ENCODE data around the gene ESPN. TPM values are rescaled to one million over a fixed set of nuclear protein-coding genes. Genes with fewer than 3 reads are reported as not detected.

Gene ESPN
- total RNA-seq, 1 experiment from 2014 or later: not detected

DNA sequence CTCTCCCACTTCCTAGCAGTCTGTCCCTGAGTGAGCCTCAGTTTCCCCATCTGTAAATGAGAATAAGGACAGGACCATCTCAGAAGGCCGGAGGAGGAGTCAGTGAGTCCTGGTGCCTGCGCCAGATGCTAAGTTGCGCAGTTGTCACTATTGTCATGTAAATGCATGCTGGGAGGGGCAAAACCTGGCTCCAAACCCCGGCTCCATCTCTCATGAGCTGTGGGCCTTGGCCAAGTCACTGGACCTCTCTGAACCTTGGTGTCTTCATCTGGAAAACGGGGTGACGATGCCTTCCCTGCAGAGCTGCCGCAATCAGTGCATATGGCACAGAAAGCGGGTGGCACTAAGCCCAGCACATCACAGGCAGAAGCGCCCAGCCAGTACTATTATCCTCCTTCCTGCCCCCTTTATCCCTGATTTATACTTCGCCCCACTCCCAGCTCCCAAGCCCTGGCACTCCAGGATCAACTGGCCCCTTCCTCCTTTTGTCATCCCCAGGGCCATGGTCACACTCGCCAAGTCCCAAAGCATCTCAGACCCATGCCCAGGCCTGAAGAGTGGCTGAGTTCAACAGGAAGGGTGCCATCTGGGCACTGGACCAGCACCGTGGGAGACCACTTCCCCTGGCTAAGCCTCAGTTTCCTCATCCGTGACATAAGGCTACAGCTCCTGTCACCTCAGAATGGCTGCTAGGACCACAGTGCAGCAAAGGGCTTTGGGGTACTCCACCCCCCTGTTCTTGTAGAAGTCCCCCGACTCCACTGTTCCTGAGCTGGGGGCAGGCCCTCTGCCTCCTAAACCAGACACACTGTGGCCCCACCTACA lies 71.2 kb downstream of the ESPN start:
- DNase-seq (ENCODE audit: low read depth): no peak

DNA sequence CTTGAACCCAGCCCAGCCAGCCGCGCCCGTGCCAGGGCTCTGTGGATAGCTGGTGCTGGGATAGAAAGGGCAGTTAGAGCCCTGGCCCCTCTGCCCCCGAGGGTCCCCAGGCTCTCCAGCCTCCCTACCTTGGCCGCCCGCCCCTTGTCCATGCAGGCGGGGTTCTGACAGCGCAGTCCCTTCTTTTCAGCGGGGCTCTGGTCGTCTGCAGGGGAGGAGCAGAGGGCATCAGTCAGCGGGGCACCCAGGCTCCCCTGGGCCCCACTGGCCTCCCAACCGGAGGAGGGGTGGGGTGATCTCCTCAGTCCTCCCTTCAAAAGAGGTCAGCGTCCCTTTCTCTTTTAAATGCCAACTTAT lies 71.8 kb downstream of the ESPN start:
- no peak for DNase-seq (ENCODE audit: low read depth)

DNA sequence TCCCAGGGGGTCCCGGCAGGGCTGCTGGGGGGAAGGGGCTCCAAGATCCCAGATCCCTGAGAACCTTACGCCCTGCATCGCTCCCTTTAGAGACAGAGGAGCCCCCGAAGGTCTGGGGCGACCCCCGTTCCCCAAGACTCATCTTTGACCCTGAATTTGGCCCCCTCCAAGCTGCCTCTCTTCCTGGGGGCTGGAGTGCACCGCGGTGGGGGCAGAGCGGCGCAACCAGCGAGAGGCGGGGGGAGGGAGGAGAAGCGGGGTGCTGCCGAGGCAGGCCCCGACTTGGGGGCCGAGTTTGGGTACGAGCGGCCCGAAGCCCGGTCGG lies 72.3 kb downstream of the ESPN start:
- no peak for DNase-seq (ENCODE audit: low read depth)

- DNase-seq (ENCODE audit: low read depth): no peak
These were observed 72.8 kb downstream of the ESPN start for GRCh38 chr1:6497215-6497866.

DNA sequence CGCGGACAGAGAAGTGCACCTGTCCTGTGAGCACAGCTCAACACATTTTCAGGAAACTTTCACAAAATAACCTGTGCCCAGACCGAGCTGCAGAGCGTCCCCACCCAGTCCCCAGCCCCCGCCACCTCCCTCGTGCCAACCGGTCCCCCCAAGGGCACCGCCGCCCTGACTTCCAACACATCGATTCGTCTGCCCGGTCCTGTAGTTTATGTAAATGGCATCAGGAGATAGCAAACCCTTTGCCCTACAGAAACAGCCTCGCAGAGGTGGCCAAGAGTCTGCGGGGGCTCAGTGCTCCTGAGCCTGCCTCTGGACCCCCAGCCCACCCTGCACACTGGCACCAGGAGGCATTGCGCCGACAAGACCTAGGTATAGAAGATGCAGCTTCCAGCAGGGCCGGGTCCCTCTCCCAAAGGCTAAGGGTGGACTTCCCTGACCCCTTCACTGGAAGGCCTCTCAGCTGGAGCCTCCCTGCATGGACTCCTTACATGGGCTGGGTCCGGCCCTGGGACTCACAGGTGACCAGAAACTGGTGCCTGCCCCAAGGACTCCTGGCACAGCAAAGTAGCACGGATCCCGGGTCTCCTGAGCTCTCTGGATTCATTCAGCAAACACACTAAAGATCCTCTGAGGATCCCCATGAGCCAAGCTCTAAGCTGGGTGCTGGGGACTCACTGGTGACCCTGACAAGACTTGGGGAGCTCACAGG lies 73.4 kb downstream of the ESPN start:
- DNase-seq (ENCODE audit: low read depth): no peak

DNA sequence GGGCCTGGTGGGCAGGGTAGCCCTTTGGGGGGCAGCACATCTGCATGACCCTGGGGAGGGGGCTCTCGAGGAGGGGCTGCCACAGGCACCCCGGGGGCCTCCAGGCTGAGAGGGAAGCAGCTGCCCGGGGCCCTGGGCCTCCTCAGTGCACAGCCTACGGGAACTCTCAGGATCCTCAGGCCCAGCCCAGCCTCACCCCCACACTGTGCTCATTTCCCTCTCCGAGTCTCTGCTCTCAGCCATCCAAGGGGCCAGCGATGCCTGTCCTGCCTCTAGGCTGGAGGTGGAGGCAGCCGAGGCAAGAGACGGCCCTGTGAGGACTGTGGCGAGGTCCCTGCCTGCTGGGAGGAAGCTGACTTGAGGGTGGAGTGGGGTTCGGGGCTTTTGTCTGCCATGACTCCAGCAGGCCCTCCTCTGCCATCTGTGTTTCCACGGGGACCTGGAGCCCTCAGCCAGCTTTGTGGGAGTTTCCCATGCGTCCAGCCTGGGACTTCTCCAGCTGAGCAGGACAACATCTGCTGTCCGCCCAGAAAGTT lies 74.1 kb downstream of the ESPN start:
- no peak for DNase-seq (ENCODE audit: low read depth)

DNA sequence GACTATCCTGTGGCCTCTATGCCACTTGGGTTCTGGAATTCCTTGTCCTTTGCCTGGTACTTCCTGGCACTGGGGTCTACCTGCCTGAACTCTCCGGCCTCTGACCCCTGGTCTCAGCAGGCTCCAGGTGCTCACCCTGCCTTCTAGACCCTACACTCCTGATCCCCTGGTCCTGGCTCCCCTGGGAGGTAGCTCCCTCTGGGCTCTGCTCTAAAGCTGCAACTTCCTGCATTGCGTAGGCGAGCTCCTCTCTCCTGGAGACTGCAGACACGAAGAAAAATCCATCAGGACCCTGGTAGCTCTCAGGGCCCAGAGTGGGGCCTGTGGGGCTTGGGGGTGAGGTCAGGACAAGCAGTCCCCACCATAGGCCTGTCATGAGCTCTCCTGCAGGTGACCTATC lies 74.7 kb downstream of the ESPN start:
- DNase-seq (ENCODE audit: low read depth): no peak

- DNase-seq (ENCODE audit: low read depth): no peak
These were observed 76.1 kb downstream of the ESPN start for GRCh38 chr1:6500544-6501278.

GRCh38 chr1:6501279-6501813 lies 76.8 kb downstream of the ESPN start:
- DNase-seq (ENCODE audit: low read depth): no peak

- peak; percentile 79 for DNase-seq (ENCODE audit: low read depth)
These were observed 77.7 kb downstream of the ESPN start for GRCh38 chr1:6502000-6502891.

DNA sequence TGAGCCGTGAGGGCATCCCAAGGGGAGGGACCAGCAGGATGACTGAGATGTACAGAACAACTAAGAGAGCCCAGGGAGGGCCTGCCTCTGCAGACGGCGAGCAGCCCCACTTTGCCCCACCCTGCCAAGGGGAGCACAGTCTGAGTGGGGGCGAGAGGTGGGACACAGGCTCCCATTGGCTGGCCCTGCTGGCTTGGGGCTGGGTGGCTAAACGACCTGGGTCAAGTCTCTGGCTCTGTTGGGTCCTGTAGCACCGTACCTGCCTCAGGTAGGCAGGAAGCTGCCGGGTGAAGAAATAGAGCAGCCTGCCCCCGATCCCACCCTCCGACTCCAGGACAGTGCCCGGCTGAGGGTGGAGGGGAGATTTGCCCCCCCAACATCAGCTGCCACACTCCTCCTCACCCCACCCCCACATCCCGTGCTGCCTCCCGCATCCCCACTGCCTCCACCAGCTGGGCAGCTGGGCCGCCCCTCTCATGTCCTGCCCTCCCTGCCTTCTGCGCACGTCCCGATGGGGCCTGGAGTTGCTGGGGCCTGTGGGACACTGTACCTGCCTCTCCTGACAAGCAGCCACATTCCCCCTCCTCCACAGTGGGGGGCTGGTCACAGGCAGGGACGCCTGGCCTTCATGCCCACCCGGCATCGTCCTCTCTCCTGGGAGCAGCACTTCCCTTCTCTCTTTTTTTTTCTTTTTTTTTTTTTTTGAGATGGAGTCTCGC lies 79.5 kb downstream of the ESPN start:
- DNase-seq (ENCODE audit: low read depth): no peak

- DNase-seq (ENCODE audit: low read depth): no peak
These were observed 80.3 kb downstream of the ESPN start for GRCh38 chr1:6504887-6505286.

GRCh38 chr1:6505367-6506209 lies 81.0 kb downstream of the ESPN start:
- no peak for DNase-seq (ENCODE audit: low read depth)

DNA sequence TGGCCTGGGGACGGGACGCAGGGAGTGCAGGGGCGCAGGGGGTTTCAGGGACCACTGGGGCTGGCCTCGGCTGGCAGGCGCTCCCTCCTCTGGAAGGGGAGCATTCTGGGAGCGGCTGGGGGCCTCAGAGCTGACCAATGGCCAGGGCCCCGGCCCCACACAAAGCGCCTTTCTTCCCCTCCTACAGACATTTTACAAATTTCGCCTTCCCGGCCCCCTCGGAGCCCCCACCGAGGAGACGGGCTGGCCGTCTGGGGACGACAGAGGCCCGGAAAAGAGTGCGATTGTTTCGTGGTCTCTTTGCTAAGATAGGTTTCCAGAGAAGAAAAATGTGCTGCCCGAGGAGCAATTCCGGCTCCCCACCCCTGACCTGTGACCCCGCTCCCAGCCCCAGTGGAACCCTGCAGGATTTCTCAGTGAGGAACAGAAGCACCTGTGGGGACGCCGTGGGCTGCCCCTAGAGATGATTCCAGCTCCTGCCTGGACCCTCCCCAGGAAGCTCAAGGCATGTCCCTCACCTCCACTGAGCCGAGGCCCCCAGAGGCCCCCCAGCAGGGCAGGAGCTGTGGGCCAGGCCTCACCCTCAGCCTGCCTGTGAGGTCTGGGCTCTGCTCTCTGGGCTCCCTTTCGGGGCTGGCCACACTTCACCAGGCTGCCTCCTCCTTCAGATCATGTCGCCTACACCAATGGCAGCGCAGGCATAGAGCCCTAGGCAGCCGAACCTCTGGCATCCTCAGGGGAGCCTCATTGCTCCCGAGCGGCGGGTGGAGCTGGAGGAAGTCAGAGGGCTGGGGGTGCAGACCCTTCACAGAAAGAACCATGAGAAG lies 81.8 kb downstream of the ESPN start:
- DNase-seq (ENCODE audit: low read depth): no peak

DNA sequence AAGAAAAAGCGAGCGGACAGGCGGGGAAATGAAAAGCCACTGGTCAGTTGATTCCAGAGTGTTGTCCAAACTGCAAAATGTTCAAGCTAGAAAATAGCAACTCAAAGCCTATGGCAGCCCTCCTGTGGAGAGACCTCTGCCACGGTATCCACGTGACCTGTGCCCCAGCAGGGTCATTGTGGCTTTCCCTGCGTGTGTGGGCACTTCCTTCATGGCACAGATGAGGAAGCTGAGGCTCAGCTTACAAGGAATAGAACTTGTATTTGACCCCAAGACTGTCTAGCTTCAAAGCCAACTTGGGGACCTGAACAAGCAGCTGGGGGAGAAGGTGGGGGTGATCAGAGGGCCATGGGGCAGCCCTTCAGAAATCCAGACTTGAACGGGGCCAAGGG lies 82.5 kb downstream of the ESPN start:
- DNase-seq (ENCODE audit: low read depth): no peak

- DNase-seq (ENCODE audit: low read depth): no peak
These were observed 82.9 kb downstream of the ESPN start for GRCh38 chr1:6507461-6507911.

- no peak for DNase-seq (ENCODE audit: low read depth)
These were observed 83.7 kb downstream of the ESPN start for GRCh38 chr1:6508154-6508815.

All from LHCN-M2 (cell line).